ENCODE results near the gene FFAR4.

Gene FFAR4

GRCh38 chr10:93601146-93601773, 34.8 kb downstream of the FFAR4 start, which contains the start of gene RBP4:
RBP4 (minus strand) TSS chr10:93601235; CDS start chr10:93601028, 207 bp downstream.
- peak; percentile 53 for DNase-seq

- DNase-seq, result no peak
These were observed 35.3 kb downstream of the FFAR4 start for GRCh38 chr10:93601774-93602162.

DNA sequence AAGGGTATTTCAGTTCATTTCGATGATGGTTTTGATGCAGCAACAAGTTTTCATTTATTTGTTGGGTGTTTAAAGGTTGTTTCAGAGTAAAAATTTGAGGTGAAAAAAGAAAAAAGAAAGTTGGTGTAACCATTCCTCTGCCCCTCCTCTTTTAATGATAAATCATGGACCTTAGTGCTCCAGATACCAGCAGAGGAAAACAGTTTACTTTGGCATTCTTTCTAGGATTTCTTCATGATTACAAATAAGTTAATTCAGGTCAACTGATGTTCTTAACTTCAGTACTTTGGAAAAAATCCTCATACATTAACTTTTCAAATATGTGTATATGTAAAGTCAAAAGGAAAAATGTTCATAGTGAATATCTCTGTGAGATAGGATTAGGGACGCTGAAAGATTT, 36.6 kb downstream of the FFAR4 start:
- DNase-seq, result no peak

- DNase-seq, result no peak
These were observed 37.7 kb downstream of the FFAR4 start for GRCh38 chr10:93604146-93604545.

GRCh38 chr10:93608421-93608820, 42.0 kb downstream of the FFAR4 start:
- no peak for DNase-seq

- DNase-seq, result no peak
These were observed 45.8 kb downstream of the FFAR4 start, which contains the start of gene PDE6C for GRCh38 chr10:93612311-93612710. PDE6C (plus strand) TSS chr10:93612537; CDS start chr10:93612726, 189 bp downstream.

DNA sequence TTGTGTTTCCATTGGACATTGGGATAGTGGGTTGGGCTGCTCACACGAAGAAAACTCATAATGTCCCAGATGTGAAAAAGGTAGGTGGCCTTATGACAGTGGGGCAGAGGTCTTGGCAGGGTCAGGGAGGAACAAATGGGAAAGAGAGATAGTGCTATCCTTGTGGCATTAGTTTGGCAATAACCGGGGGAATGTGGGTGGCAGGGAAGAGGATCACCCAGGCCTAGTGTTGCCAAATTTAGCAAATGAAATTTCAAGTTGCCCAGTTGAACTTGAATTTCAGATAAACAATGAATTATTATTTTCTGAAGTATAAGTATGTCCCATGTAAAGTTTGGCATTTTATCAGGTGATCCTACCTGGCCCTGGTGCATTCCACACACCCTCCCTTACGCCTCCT, 46.7 kb downstream of the FFAR4 start:
- DNase-seq, result no peak

- DNase-seq, result no peak
These were observed 47.8 kb downstream of the FFAR4 start for GRCh38 chr10:93614101-93614825.

DNA sequence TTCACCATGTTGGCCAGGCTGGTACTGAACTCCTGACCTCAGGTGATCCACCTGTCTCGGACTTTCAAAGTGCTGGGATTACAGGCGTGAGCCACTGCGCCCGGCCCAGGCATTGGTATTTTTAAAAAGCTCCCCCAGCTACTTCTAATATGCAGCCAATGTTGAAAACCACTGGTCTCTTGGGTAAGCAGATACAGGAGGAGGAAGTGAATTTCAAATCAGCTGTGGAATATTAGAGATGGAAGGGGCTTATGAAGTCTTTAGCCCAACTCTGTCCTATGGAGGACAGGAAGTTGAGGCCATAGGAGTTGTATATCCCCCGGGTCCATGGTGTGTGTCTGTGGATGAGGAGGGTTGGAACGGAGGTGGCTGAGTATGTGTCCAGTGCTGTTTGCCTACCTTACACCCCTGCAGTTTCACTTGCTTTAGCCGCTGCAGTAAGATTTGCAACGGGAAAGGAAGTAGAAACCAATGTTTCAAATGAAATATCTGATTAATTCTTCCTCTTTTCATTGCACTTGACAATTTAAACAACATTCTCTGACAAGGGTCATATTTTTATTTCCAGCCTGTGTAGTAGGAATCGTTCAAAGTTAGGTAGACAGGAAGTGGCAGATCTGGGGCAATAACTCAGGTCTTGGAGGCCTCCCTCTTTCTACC, 49.2 kb downstream of the FFAR4 start:
- no peak for DNase-seq

GRCh38 chr10:93620925-93621324, 54.5 kb downstream of the FFAR4 start:
- no peak for DNase-seq

GRCh38 chr10:93622942-93623341, 56.5 kb downstream of the FFAR4 start:
- DNase-seq, result no peak

DNA sequence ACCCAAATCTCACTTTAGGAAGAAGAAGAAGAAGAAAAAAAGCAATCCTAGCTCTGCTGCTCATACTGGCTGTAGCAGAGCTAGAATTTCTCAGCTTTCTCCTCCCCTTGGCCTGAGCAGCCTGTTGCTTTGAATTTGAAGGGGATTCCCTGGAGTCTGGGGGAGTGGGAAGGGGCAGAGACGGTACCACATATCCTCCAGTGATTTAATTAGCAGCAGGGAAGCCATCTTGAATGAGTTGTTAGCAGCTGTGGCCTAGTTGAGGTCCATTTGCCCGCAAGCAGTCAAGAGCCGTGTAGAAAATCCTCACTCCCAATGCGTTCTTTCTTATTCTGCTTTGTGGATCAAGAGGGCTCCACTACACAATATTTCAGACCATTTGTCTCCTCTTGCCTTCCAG, 62.4 kb downstream of the FFAR4 start:
- no peak for DNase-seq

GRCh38 chr10:93629647-93630305, 63.3 kb downstream of the FFAR4 start:
- DNase-seq, result no peak

DNA sequence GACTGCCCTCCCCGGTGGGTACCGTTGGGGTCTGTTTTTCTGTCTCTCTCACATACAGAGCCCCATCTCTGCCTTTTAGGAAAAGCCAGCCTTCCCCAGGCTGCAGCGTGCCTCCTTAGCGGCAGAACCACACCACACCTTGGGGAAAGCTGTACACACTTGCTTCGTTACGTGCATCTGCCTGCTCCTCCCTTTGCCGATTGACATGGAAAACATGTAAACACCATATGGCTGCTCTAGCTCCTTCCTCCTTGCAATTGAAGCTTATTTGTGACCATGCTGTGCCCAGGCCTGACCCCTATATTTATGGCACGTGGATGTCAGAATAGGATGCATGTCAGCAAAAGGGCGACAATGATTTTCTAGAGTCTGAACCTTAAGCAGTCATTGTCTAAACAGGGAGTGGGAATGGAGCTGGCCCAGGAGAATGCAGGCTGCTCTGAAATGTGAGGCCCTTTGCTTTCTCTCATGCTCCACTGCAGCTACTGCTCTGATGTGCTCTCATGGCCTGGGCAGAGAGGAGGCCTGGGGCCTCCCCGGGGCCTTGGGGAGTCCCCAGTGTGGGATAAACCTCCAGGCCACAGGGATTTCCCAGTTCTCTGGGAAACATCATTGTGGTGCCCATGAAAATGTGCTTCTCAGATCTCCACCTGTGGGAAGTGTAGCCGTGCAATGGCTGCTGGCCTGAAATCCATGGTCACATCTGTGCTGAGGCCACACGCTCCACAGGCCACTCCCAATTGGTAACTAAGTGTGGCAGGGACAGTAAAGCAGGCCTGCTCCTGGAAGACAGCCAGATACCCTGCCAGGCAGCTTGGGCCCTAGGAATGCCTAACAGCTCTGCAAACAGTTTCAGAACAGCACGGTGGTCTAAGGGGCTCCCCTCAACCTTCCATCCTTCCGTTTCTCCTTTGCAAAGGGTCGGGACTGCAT, 64.4 kb downstream of the FFAR4 start:
- no peak for DNase-seq
